Measurements from ENCODE around the gene ELMO1. TPM values are rescaled to one million over a fixed set of nuclear protein-coding genes. Genes with fewer than 3 reads are reported as not detected.

The ELMO1 gene
- total and polyA plus RNA-seq, 2 of the 13 experiments (the other 11 are each of a cell fraction or from before 2014, with no cell fraction given) = 0.11 to 0.17 TPM

DNA sequence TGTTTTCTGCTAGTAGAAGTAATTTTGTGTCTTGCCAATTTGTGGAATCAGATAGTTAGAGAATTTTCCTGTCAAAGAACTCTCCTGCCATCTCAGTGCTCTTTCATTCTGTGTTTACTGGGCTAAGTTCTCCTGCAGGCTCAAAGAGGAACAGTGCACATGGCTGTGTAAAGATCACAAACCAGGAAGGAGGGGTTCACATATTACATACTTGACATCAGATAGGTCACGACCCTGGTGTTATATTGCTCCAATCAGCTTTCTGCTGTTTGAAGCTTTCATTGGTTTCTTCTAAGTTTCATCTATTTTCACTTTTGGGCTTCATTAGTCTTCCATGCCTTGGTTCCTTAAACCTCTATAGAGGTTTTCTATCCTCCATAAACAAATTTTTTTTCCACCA lies 13.5 kb upstream of the ELMO1 start:
- Histone ChIP-seq H3K36me3 (replicated peaks in 1 of 2; ENCODE audit: control insufficient read depth in 1 of 2, insufficient read depth in 2 of 2, low read length in 2 of 2) (no peaks in the 10 kb centered on the region), H3K4me1 (ENCODE audit: insufficient read depth, low read length) (no peaks in the 10 kb centered on the region), H4K20me1 (ENCODE audit: insufficient read depth, low read length) (no peaks in the 10 kb centered on the region), H3K79me2 (ENCODE audit: insufficient read depth, low read length) (no peaks in the 10 kb centered on the region), H3K9ac (ENCODE audit: insufficient read depth, low read depth, low read length) (no peak overlapping the region), H3K4me3 (replicated peaks in 1 of 3; ENCODE audit: insufficient read depth in 1 of 3, low read depth in 2 of 3, low read length in 3 of 3) (no peak overlapping the region), H3K27me3 (ENCODE audit: control insufficient read depth in 1 of 2, insufficient read depth in 2 of 2, low read length in 2 of 2) (no peaks in the 10 kb centered on the region), H3K9me3 (ENCODE audit: low read length) (no peaks in the 10 kb centered on the region), H3K27ac (ENCODE audit: extremely low read length, insufficient read depth, low read length) (no peak overlapping the region), H2AFZ (ENCODE audit: low read length) (no peak overlapping the region), H3K4me2 (ENCODE audit: low read depth, low read length) (no peak overlapping the region)
- FAIRE-seq = no peak
- intact Hi-C loops (cut with micrococcal nuclease; ENCODE audit: unreplicated experiment) (no loop called here), in situ Hi-C loops (cut with HindIII; ENCODE audit: extremely low pct_ligation_motif_present, low pct_unique_long_range_greater_than_20kb) (no loop called here)
- TF ChIP-seq, protein P1, sequence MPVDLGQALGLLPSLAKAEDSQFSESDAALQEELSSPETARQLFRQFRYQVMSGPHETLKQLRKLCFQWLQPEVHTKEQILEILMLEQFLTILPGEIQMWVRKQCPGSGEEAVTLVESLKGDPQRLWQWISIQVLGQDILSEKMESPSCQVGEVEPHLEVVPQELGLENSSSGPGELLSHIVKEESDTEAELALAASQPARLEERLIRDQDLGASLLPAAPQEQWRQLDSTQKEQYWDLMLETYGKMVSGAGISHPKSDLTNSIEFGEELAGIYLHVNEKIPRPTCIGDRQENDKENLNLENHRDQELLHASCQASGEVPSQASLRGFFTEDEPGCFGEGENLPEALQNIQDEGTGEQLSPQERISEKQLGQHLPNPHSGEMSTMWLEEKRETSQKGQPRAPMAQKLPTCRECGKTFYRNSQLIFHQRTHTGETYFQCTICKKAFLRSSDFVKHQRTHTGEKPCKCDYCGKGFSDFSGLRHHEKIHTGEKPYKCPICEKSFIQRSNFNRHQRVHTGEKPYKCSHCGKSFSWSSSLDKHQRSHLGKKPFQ (CRISPR knock-in tag; IDR thresholded peaks at IDR 0.05; ENCODE audit: insufficient replicate concordance) = no peak
- TF ChIP-seq ZNF232 (CRISPR knock-in tag; IDR thresholded peaks at IDR 0.05; ENCODE audit: borderline replicate concordance) (no peak), KDM4B (CRISPR knock-in tag; IDR thresholded peaks at IDR 0.05) (no peak), ARID2 (CRISPR knock-in tag; IDR thresholded peaks at IDR 0.05; ENCODE audit: borderline replicate concordance) (no peak), ZNF879 (CRISPR knock-in tag; IDR thresholded peaks at IDR 0.05) (no peak), CHD4 (IDR thresholded peaks at IDR 0.05; ENCODE audit: borderline replicate concordance, low read length) (no peak)
- TF ChIP-seq, protein P2, sequence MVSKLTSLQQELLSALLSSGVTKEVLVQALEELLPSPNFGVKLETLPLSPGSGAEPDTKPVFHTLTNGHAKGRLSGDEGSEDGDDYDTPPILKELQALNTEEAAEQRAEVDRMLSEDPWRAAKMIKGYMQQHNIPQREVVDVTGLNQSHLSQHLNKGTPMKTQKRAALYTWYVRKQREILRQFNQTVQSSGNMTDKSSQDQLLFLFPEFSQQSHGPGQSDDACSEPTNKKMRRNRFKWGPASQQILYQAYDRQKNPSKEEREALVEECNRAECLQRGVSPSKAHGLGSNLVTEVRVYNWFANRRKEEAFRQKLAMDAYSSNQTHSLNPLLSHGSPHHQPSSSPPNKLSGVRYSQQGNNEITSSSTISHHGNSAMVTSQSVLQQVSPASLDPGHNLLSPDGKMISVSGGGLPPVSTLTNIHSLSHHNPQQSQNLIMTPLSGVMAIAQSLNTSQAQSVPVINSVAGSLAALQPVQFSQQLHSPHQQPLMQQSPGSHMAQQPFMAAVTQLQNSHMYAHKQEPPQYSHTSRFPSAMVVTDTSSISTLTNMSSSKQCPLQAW (CRISPR knock-in tag; IDR thresholded peaks at IDR 0.05) = no peak
- TF ChIP-seq, protein P3, sequence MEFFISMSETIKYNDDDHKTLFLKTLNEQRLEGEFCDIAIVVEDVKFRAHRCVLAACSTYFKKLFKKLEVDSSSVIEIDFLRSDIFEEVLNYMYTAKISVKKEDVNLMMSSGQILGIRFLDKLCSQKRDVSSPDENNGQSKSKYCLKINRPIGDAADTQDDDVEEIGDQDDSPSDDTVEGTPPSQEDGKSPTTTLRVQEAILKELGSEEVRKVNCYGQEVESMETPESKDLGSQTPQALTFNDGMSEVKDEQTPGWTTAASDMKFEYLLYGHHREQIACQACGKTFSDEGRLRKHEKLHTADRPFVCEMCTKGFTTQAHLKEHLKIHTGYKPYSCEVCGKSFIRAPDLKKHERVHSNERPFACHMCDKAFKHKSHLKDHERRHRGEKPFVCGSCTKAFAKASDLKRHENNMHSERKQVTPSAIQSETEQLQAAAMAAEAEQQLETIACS (CRISPR knock-in tag; IDR thresholded peaks at IDR 0.05) = no peak
- CTCF ChIA-PET (ENCODE audit: low intra/inter-chr PET ratio, low total read pairs) = no interaction called here
- no peak for DNase-seq (ENCODE audit: low spot score)
- BruUV-seq (replicated peaks) = no TSS peak
- POLR2A ChIA-PET = no interaction called here
- 0% methylated on average over 1 of the region's 1 CpG for WGBS (ENCODE audit: low lambda C conversion rate)
- ATAC-seq = no peak

All from HepG2 (cell line).